HG02870 (cell line): Measurements from ENCODE around the gene EXOC4.

Source experiments
- ATAC-seq: cut with Tn5 transposase; IDR thresholded peaks from one replicate; pipeline ENCODE4 v1.9.1; 2021; ENCODE audit warnings: mild to moderate bottlenecking, moderate library complexity; ENCODE audit not compliant: unreplicated experiment

Gene EXOC4

DNA sequence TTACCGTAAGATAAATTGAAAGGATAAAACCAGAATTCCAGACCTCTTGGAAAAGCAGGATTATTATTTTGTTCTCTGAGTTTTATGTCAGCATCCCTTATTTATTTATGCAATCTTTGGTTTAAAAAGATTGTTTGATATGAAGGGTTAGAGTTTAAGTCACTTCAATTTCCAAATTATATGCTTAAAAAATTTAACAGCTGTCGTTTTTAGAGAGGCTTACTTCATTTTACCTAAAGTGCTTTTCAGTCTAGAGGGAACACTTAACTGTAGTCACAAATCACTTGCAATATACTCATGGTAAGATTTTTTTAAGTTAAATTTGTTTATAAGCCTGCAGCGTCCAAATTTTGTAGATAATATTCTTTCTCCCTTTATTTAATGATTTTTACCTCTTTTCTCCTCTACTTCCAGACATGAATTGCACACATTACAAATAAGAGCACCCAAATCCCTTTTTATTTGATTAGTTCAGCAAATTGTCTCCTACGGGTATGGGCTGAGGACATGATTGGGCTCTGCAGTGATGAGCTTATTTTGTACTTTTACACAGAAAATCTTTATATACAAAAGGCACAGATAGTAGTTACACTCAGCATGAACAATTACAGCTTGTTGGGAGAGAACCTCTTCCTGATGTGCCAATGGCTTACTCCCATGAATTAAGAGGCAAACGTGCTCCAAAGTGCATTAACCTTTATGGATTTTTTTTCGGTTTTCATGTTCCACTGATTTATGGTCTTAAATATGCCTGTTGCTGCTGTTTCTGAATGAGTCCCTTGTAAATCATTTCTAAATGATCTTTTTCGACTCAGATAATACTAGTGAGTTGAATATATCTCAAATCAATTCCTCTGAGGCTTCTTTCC lies 555.0 kb downstream of the EXOC4 start:
- no peak for ATAC-seq

DNA sequence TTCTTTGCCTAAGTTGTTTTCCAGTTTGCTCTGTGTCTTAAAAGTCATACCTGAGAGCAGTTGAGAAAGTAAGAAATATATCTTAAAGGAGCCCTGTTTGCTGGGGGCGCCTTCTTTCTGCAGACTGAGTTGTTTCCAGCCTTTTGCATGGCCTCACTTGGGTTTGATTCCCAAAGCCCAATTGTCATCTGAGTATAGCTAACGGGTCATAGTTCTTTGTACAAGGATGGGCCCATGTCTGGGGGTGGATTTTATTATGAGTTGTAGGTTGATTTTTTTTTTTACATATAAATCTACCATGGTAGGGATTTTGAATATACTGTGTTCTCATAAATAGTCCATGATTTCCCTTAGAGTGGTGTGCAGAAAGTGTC lies 555.6 kb downstream of the EXOC4 start:
- ATAC-seq, result no peak

DNA sequence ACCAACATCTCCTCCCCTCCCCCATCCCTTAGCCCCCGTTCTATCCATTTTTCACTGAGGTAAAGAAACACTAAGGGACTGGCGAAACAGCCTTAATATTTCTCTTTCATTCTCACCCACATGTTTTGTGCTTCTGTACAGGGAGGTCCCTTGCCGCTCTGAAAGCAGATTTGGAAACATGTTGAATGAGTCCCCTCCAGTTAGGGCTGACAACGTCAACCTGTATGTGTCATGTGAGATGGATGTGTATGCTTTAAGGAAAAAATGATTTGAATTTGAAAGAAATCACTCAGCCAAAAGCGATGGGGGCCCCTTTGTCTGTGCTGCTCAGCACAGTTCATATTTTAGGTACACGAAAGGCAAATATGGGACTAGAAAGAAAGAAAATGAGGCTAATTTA lies 560.0 kb downstream of the EXOC4 start:
- no peak for ATAC-seq

DNA sequence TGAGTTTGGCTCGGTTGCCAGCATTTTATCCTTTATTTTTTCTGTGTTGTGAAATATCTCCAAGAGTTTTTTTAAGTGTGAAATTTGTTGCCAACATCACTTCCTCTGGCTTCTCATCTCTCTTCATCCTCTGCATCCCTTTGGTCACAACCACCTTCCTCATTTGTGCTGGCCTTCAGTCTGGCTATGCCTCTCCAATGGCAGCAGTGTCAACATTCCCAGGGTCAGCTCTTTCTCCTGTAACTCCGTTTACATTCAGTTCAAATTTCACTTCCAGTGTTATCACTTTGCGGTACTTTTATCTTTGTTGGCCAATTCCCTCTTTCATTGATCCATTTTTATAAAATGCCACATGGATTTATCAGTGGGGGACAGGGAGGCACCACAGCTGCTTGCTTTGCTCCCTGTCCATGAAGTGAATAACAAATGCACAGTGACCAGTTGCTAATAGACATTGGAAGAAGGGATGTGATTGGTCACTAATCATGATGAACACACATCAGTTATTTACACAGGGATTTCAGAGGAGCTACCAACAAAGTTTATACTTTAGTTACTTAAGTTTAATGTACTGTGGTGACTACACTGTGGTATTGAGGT lies 562.8 kb downstream of the EXOC4 start:
- no peak for ATAC-seq

- ATAC-seq, result no peak
These were observed 566.8 kb downstream of the EXOC4 start for GRCh38 chr7:133819695-133820094.

GRCh38 chr7:133820584-133820983 lies 567.7 kb downstream of the EXOC4 start:
- ATAC-seq, result no peak

DNA sequence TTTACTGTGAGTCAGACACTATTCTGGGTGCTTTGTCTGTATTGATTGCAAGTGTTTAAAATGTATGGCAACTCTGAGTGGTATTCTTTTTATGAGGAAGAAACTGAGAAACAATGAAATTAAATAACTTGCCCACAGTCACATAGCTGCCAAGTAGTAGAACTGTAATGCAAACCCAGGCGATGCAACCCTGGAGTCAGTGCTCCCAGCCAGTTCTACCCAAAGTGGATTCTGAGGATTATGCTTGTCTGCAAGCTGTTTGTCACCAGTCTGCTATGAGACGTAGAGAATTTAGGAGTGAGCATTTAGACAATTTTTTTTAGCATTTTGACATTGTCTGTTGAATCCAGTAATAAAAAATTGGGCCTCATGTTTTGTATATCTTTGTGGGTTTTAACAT lies 568.3 kb downstream of the EXOC4 start:
- no peak for ATAC-seq

- ATAC-seq, result no peak
These were observed 569.2 kb downstream of the EXOC4 start for GRCh38 chr7:133822001-133822641.

DNA sequence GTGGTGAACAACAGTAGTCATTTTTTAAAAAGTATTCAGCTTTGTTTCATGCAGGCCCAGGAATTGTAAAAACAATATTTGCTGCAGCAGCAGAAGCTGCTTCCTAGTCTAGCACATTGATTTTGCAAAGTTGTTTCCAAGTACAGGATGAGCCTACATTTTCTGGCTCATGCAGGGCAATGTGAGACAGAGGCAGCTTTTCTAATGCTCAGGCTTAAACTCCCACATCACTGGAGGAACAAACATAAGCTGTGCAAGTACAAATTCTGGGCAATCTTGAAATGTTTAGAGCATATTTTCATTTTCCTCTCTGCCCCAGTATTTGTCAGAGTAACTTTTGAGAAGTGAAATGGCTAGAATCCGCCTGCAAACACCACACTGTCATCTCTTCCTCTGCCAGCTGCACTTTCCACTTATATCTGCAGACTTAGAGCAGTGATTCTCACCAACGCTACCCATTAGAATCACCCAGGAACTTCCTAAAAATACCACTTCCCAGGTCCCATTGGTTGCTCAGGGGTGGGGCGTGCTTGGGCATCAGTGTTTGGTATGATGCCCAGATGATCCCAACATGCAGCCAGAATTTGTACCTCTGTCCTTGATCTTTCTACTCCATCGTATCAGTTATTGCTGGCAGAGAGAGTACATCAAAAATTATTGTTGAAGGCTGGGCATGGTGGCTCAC lies 570.1 kb downstream of the EXOC4 start:
- no peak for ATAC-seq

DNA sequence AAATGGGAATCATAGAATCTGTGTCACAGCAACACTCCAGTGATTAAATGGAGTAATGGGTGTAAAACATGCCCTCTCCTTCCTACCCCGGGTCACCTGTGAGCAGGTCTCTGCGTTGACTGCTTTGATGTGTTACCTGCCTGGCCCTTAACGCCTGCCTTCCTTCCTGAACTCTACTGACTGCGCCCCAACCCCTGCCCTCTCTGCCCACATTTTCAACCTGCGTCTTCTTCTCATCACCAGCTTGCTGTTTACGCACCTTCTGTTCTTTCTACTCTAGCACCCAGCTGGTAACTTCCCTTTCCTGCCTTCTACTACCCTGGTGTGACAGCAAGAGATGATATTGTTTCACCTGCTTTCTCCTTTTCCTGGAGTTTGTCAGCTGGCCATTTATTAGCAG lies 571.3 kb downstream of the EXOC4 start:
- no peak for ATAC-seq

DNA sequence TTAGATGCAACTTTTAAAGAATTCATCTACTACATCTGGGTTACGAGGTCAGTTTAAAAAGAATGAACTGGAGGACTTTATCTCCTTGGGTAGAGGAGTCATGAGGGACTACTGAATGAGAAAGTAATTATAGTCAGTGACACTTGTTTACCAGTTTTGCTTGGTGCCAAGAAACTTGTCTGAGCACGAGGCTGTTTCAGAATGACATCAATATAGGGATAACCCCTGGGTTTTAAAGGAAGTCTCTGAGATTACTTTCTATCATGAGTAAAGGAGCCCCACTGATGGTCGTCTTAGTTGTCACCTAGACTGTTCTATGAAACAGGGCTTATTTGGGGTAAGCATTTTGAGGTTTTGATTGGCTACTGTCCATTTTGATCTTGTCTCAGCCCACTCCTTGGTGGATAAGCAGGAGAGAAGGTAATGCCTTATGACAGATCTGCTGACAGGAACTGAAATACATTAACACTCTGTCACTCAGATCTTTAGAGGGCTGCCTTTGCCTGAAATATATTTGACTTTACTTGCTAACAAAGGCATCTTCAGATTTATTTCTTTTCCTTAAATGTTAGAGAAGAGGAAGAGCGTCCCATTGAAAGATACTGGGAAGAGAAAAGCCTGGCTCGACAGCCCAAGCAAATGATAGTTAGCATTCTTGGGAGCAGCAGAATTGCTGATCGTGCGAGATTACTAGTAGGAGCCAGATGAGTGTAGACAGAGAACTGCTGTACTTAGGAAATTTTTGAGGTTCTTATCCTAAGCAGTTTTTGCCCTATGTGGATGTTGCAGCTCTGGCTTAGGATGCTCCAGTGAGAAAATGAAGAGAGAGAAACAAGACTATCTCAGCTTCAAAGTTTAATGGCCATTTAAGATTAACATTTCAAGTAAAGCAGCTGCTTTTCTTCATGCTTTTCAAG lies 575.1 kb downstream of the EXOC4 start:
- ATAC-seq, result peak; percentile 93

DNA sequence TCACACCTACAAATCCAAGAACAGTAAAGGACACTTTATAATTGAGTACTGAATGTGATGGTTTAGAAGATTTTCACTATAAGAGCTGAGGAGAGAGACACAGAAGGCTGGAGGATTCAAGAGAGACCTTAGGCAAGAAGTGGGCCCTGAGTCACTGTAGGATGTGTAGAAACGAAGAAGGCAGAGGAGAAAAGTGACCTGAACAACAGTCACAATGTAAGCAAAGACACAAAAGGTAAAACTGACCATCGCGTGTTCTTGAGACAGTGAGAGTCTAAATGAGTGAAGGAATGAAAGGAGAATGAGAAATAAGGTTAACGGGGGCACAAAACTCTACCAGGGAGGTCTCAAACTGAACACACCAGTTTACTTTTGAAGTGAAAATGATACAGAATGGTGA lies 576.0 kb downstream of the EXOC4 start:
- ATAC-seq, result no peak

DNA sequence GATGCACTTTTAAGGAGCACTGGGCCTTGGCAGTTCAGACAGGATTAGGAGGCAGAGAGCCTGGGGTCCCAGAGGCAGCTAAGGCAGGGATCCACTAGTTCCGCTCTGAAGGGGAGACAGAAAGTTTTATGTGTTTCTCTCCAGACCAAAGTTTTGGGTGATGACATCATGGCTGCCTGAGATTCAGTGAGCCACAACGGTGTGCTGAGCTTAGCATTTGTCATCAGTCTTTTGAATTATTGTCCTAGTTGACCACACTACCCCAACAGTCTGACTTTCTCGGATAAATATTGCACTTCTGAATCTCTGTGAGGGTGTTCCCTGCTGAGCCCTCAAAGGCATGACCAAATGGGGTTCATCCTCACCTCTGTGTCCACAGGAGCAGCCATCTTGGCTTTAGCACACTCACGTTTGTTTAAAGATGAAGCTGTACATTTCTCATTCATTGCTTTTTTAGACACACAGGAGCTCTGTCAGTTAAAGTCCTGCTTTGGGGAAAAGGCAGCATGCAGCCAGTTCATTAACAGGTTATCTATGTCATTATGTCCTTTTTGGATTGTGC lies 576.5 kb downstream of the EXOC4 start:
- ATAC-seq, result no peak

- no peak for ATAC-seq
These were observed 577.2 kb downstream of the EXOC4 start for GRCh38 chr7:133830081-133830480.

DNA sequence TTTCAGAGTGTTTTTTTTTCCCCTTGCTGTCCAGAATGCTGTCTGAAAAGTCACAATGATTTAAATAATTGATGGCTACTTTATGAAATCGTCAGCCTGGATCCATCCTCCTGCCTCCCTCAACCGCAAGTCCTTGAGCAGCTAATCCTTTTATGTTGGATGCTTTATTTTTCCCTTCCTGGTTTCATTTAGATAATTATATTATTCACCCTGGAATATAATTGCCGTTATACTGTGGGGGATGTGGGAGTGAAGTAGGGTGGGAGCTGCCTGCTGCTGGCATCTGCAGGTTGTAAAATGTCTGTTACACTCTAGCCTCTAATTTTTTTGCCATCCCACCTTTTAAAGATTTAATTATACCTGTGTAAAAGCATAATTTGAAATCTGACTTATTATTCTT lies 583.8 kb downstream of the EXOC4 start:
- no peak for ATAC-seq

DNA sequence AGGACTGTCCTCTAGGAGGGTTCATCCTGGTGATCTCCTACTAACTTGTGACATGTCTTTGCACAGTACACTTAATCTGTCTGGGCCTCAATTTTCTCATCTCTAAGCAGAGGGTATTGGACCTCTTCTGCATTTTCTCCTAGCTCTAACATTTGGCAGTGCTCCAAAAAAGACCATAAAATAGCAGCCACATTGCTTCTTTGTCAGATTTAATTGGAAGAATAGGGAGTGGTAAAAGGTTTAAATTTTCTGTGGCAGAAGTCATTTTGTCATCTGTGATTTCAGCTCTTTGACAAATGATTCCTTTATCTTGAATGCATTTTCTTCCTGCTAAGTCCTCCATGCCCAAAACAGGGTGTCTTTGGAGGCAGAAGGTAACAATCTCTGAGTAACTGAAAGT lies 584.3 kb downstream of the EXOC4 start:
- ATAC-seq, result no peak

- ATAC-seq, result no peak
These were observed 586.2 kb downstream of the EXOC4 start for GRCh38 chr7:133839121-133839520.

- ATAC-seq, result no peak
These were observed 590.5 kb downstream of the EXOC4 start for GRCh38 chr7:133843341-133843740.

GRCh38 chr7:133845005-133845404 lies 592.1 kb downstream of the EXOC4 start:
- no peak for ATAC-seq
